Naive thymus-derived CD4-positive, alpha-beta T cell (primary cell): ENCODE data around the gene PTCH2. TPM values are rescaled to one million over a fixed set of nuclear protein-coding genes. Genes with fewer than 3 reads are reported as not detected.
"Not testable (repeated sequence)": the region's sequence is repeated elsewhere in the genome, so short reads cannot be mapped to it uniquely, and the experiment has no call there.

Experiments
- ATAC-seq: fragments of 150-1000 bp; cut with Tn5 transposase; 2 replicates; pipeline ENCODE4 v1.10.0; 2021; ENCODE audit warnings: mild to moderate bottlenecking, moderate library complexity
- CTCF ChIA-PET: fragments of 350-600 bp; sonication (Branson Sonifier 250); formaldehyde crosslinking; loops from one replicate; lab custom pipeline; 2021; ENCODE audit warnings: antibody characterized with exemption; lab: Charles Lee
- POLR2A ChIA-PET: fragments of 350-600 bp; sonication (Branson Sonifier 250); formaldehyde crosslinking; loops from one replicate; lab custom pipeline; 2021; ENCODE audit warnings: antibody characterized with exemption, inconsistent platforms; lab: Charles Lee
- DNase-seq, 9 donors: peaks; one replicate each; pipeline versions ENCODE4 v3.0.0 to v3.0.0-alpha.2; 2020 to 2022; ENCODE audit warnings: mixed read lengths in 1 of 9
- H3K27ac ChIP-seq: one replicate; pipeline ENCODE4 v1.7.0; 2013; ENCODE audit warnings: mild to moderate bottlenecking, low read depth, low read length, moderate library complexity
- H3K27me3 ChIP-seq, 2 donors: one replicate each; pipeline ENCODE4 v1.7.0; 2013; ENCODE audit warnings: low read length in 2 of 2, mild to moderate bottlenecking in 2 of 2, moderate library complexity in 2 of 2; ENCODE audit not compliant: control insufficient read depth in 2 of 2, insufficient read depth in 2 of 2
- H3K36me3 ChIP-seq, 3 experiments: 1 replicate in 2 of 3; 2 replicates in 1 of 3; pipeline ENCODE4 v1.7.0; 2013; ENCODE audit warnings: low read length in 3 of 3, mild to moderate bottlenecking in 3 of 3, moderate library complexity in 1 of 3; ENCODE audit not compliant: insufficient read depth in 3 of 3, control insufficient read depth in 2 of 3
- H3K4me1 ChIP-seq, 2 donors: one replicate each; pipeline ENCODE4 v1.7.0; 2013; ENCODE audit warnings: low read length in 2 of 2, mild to moderate bottlenecking in 2 of 2, moderate library complexity in 1 of 2; ENCODE audit not compliant: control insufficient read depth in 2 of 2, insufficient read depth in 2 of 2
- H3K4me3 ChIP-seq: 2 replicates; pipeline ENCODE4 v1.7.0; 2013; ENCODE audit warnings: mild to moderate bottlenecking, low read length
- H3K9me3 ChIP-seq, 3 experiments: 1 replicate in 2 of 3; 2 replicates in 1 of 3; pipeline ENCODE4 v1.7.0; 2013; ENCODE audit warnings: low read length in 3 of 3; ENCODE audit not compliant: control insufficient read depth in 2 of 3
- H3K27ac Mint-ChIP-seq, 9 donors: one replicate each; pipeline ENCODE4 v1.8.0; 2020 to 2022; ENCODE audit warnings: mixed read lengths in 9 of 9, mild to moderate bottlenecking in 8 of 9, moderate library complexity in 5 of 9, inconsistent platforms in 2 of 9
- H3K27me3 Mint-ChIP-seq, 5 donors: one replicate each; pipeline ENCODE4 v1.8.0; 2021 to 2022; ENCODE audit warnings: mixed read lengths in 5 of 5, mild to moderate bottlenecking in 1 of 5
- H3K36me3 Mint-ChIP-seq, 5 donors: one replicate each; pipeline ENCODE4 v1.8.0; 2020 to 2022; ENCODE audit warnings: mixed read lengths in 5 of 5, mild to moderate bottlenecking in 3 of 5, inconsistent platforms in 1 of 5
- H3K4me1 Mint-ChIP-seq, 7 donors: one replicate each; pipeline ENCODE4 v1.8.0; 2020 to 2022; ENCODE audit warnings: mixed read lengths in 7 of 7, mild to moderate bottlenecking in 3 of 7, inconsistent platforms in 1 of 7
- H3K4me3 Mint-ChIP-seq, 10 donors: one replicate each; pipeline ENCODE4 v1.8.0; 2020 to 2022; ENCODE audit warnings: mild to moderate bottlenecking in 10 of 10, mixed read lengths in 10 of 10, moderate library complexity in 6 of 10, inconsistent platforms in 2 of 10
- H3K9me3 Mint-ChIP-seq, 11 donors: one replicate each; pipeline ENCODE4 v1.8.0; 2020 to 2022; ENCODE audit warnings: mixed read lengths in 11 of 11, mild to moderate bottlenecking in 4 of 11, inconsistent platforms in 1 of 11, moderate library complexity in 1 of 11
- intact Hi-C, 2 donors: fragments of 100-400 bp; cut with micrococcal nuclease; formaldehyde crosslinking; loops; one replicate each; pipeline ENCODE4 v1.15.1; 2023
- polyA plus RNA-seq, 2 donors: library from polyadenylated mRNA; unstranded; fragments of 300-500 nt; fragmentation: Illumina TruSeq; gene quantifications; one replicate each; pipeline ENCODE4 v1.2.3, GENCODE V29; 2021
- total RNA-seq, 6 experiments: library from RNA in 5 of 6; stranded (reverse) in 5 of 6; gene quantifications; 1 replicate in 5 of 6; 2 replicates in 1 of 6; pipeline ENCODE4 v1.2.3 and lab custom pipeline; 2021 to 2026

PTCH2 gene
- total and polyA plus RNA-seq, 7 experiments from 2014 or later: 0.06 to 2.8 (median 1.3) TPM; not detected in 1

- Histone ChIP-seq H3K4me1 (peaks cover 0 to under 1% of the 10 kb centered on the region in 2 donors), H3K36me3 (peaks cover 0 to 17% (median 0%) of the 10 kb centered on the region in 3 experiments), H3K27me3 (no peaks in the 10 kb centered on the region), H3K27ac (no peak overlapping the region), H3K4me3 (no peak overlapping the region), H3K9me3 (no peaks in the 10 kb centered on the region)
- no peak overlapping the region for H3K27ac Mint-ChIP-seq
- ChIA-PET CTCF (no interaction called here), POLR2A (interaction anchor here (0.7 to 1.2 kb wide), 3 partner anchors 25 to 382 kb away, joined by 3 read pairs; partner anchors contain the start of gene PLK3)
- H3K4me3 Mint-ChIP-seq: peak overlapping the region in 1 of 10 donors; percentile 7
- H3K36me3 Mint-ChIP-seq: peaks cover 0 to 23% (median 20%) of the 10 kb centered on the region in 5 donors
- H3K4me1 Mint-ChIP-seq: peaks cover 0 to 15% (median 4%) of the 10 kb centered on the region in 7 donors
- DNase-seq (no peak), ATAC-seq (no peak)
- intact Hi-C loops: no loop called here
- no peaks in the 10 kb centered on the region for H3K9me3 Mint-ChIP-seq
- H3K27me3 Mint-ChIP-seq: peaks cover 0 to 12% (median 0%) of the 10 kb centered on the region in 5 donors
These were observed 4.8 kb upstream of the PTCH2 start for GRCh38 chr1:44847845-44848244.

DNA sequence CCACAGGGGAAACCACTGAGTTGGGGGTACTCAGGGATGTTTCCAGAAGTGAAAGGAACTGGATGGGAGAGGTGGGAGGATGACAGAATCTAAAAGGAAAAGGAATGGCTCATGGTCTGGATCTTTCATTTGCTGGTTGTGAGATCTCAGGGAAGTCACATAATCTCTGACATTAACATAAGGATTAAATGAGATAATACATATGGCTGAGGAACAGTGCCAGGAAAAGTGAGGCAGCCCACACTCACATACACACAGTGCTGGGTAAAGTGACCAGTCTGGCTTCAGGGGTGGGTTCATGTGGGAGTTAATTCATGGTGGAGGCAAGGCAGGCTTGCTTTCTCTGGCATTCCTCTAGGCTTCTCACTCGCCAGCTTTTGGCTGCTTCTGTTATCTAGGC, 3.9 kb upstream of the PTCH2 start:
- ATAC-seq (no peak), DNase-seq (no peak)
- intact Hi-C loops: no loop called here
- H3K36me3 ChIP-seq: peaks cover 0 to 17% (median 0%) of the 10 kb centered on the region in 3 experiments
- no peak overlapping the region for H3K27ac Mint-ChIP-seq
- peaks cover 0 to 20% (median 14%) of the 10 kb centered on the region in 5 donors for H3K36me3 Mint-ChIP-seq
- H3K4me3 Mint-ChIP-seq: no peak overlapping the region
- no peaks in the 10 kb centered on the region for H3K27me3 ChIP-seq
- peaks cover 6 to 17% (median 6%) of the 10 kb centered on the region in 5 donors for H3K27me3 Mint-ChIP-seq
- H3K27ac ChIP-seq: no peak overlapping the region
- H3K4me1 Mint-ChIP-seq: peaks cover 0 to 21% (median 9%) of the 10 kb centered on the region in 7 donors
- POLR2A ChIA-PET: interaction anchor here (1.2 kb wide), 1 partner anchor 47 kb away, joined by 3 read pairs; the partner anchor contains the start of gene PLK3
- CTCF ChIA-PET: no interaction called here
- H3K9me3 ChIP-seq: no peaks in the 10 kb centered on the region
- H3K9me3 Mint-ChIP-seq: peaks cover 0 to 2% (median 0%) of the 10 kb centered on the region in 11 donors
- H3K4me3 ChIP-seq: no peak overlapping the region
- H3K4me1 ChIP-seq: peaks cover 0 to 4% of the 10 kb centered on the region in 2 donors

DNA sequence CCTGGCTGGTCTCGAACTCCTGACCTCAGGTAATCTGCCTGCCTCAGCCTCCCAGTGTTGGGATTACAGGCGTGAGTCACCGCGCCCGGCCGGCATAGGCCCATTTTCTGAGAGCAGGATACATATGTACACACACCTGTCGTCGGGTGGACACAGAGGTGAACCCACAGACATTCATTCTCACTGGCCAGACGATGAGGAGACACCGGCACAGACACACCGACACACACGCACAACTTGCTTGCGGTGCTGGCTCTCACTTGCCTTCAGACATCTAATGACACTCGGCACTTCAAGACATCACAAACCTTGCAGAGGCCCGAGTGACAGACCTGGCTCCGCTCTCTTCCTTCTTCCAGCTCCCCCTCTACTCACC, 579 bp downstream of the PTCH2 start:
- no peak overlapping the region for H3K27ac ChIP-seq
- ChIA-PET CTCF (interaction anchor here (1.0 kb wide), 1 partner anchor 44 kb away, joined by 5 read pairs; no protein-coding TSS in a partner anchor), POLR2A (interaction anchor here (1.1 kb wide), 1 partner anchor 21 kb away, joined by 3 read pairs; no protein-coding TSS in a partner anchor)
- Mint-ChIP-seq H3K4me1 (peaks cover 0 to 14% (median 7%) of the 10 kb centered on the region in 7 donors), H3K36me3 (peaks cover 0 to 17% (median 3%) of the 10 kb centered on the region in 5 donors), H3K4me3 (peak overlapping the region; percentile 27 to 79 (median 64)), H3K9me3 (peaks cover 0 to 2% (median 0%) of the 10 kb centered on the region in 11 donors), H3K27me3 (peaks cover 16 to 34% (median 23%) of the 10 kb centered on the region in 5 donors), H3K27ac (no peak overlapping the region)
- peak overlapping the region; percentile 13 for H3K4me3 ChIP-seq
- no peaks in the 10 kb centered on the region for H3K27me3 ChIP-seq
- peak in 1 of 9 donors; percentile 7 for DNase-seq
- intact Hi-C loops: no loop called here
- H3K9me3 ChIP-seq: no peaks in the 10 kb centered on the region
- H3K4me1 ChIP-seq: peaks cover 0 to 4% of the 10 kb centered on the region in 2 donors
- no peaks in the 10 kb centered on the region for H3K36me3 ChIP-seq
- ATAC-seq: peak; percentile 36

- ATAC-seq (no peak), DNase-seq (no peak)
- Histone ChIP-seq H3K9me3 (no peaks in the 10 kb centered on the region), H3K4me3 (no peak overlapping the region), H3K4me1 (peaks cover 0 to 4% of the 10 kb centered on the region in 2 donors), H3K27me3 (no peaks in the 10 kb centered on the region), H3K27ac (no peak overlapping the region), H3K36me3 (no peaks in the 10 kb centered on the region)
- peaks cover 8 to 21% (median 15%) of the 10 kb centered on the region in 7 donors for H3K4me1 Mint-ChIP-seq
- ChIA-PET CTCF (no interaction called here), POLR2A (no interaction called here)
- peaks cover 16 to 34% (median 23%) of the 10 kb centered on the region in 5 donors for H3K27me3 Mint-ChIP-seq
- intact Hi-C loops: loop anchor here in 1 of 2 donors (5.0 kb wide), 1 partner anchor 173 kb away; the partner anchor contains the start of genes HECTD3 and UROD
- H3K9me3 Mint-ChIP-seq: peaks cover 0 to 2% (median 0%) of the 10 kb centered on the region in 11 donors
- H3K4me3 Mint-ChIP-seq: peak overlapping the region in 1 of 10 donors; percentile 45
- no peak overlapping the region for H3K27ac Mint-ChIP-seq
- peaks cover 0 to 10% (median 3%) of the 10 kb centered on the region in 5 donors for H3K36me3 Mint-ChIP-seq
These were observed 3.5 kb downstream of the PTCH2 start for GRCh38 chr1:44839576-44839975.

GRCh38 chr1:44838294-44838693, 4.8 kb downstream of the PTCH2 start:
- not testable (repeated sequence) for H3K36me3 ChIP-seq, H3K9me3 ChIP-seq, H3K9me3 Mint-ChIP-seq, H3K27ac Mint-ChIP-seq, H3K27me3 ChIP-seq, H3K4me3 Mint-ChIP-seq, H3K4me3 ChIP-seq, H3K27ac ChIP-seq, H3K4me1 ChIP-seq, DNase-seq, ATAC-seq, H3K36me3 Mint-ChIP-seq
- H3K27me3 Mint-ChIP-seq: peaks cover 14 to 29% (median 17%) of the 10 kb centered on the region in 5 donors
- POLR2A ChIA-PET: interaction anchor here (0.6 to 1.6 kb wide), 2 partner anchors 19 to 107 kb away, joined by 3 read pairs; no protein-coding TSS in a partner anchor
- CTCF ChIA-PET: interaction anchor here (0.6 to 1.0 kb wide), 3 partner anchors 10 to 173 kb away, joined by 3 to 5 read pairs (median 3); partner anchors contain the start of genes HECTD3 and PLK3
- intact Hi-C loops: loop anchor here in 1 of 2 donors (5.0 kb wide), 1 partner anchor 174 kb away; the partner anchor contains the start of genes HECTD3 and UROD
- H3K4me1 Mint-ChIP-seq: peaks cover 8 to 21% (median 13%) of the 10 kb centered on the region in 7 donors

DNA sequence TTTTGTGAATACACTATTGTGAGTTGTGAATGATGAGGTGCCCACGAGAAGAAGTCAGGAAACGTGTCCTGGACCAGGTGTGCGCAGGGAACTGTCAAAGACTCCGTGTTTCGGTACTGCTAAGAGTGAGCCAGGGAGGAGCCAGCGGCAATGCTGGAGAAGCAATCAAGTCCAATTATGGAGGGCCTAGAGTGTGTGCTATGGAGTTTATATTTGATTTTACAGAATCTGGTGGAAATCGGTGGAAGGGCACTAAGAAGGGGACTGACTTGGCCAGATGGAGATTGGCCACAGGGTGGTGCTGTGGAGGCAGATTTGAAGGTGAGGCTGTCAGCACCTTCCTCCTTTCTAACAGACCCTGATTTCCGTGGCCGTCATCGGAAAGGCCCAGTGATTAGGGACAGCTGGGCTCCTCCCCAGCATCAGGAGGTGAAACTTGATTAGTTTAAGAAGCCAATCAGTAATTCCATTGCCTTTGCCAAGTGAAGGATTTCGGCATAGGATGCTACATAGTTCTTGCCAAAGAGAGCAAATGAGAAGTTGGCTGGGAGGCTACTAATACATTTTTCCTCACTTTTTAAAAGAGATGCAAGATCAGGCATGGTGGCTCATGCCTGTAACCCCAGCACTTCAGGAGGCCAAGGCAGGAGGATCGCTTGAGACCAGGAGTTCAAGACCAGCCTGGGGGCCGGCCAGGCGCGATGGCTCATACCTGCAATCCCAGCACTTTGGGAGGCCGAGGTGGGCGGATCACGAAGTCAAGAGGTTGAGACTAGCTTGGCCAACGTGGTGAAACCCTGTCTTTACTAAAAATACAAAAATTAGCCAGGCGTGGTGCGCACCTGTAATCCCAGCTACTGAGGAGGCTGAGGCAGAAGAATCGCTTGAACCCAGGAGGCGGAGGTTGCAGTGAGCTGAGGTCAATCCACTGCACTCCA, 7.0 kb downstream of the PTCH2 start:
- ChIA-PET CTCF (interaction anchor here (0.6 to 3.0 kb wide), 6 partner anchors 36 to 940 kb away, joined by 3 to 11 read pairs (median 4); partner anchors contain the start of gene PLK3), POLR2A (interaction anchor here (0.6 to 3.4 kb wide), 6 partner anchors 17 to 49 kb away, joined by 3 to 12 read pairs (median 7); partner anchors contain the start of genes BTBD19, DYNLT4 and PLK3)
- Histone ChIP-seq H3K27me3 (no peaks in the 10 kb centered on the region), H3K9me3 (no peaks in the 10 kb centered on the region), H3K4me1 (no peaks in the 10 kb centered on the region), H3K4me3 (no peak overlapping the region), H3K27ac (no peak overlapping the region), H3K36me3 (no peaks in the 10 kb centered on the region)
- Mint-ChIP-seq H3K27ac (peak overlapping the region in 8 of 9 donors; percentile 12 to 81 (median 41)), H3K4me3 (peak overlapping the region in 9 of 10 donors; percentile 3 to 73 (median 42)), H3K9me3 (no peaks in the 10 kb centered on the region), H3K36me3 (no peaks in the 10 kb centered on the region), H3K27me3 (peaks cover under 1 to 9% (median under 1%) of the 10 kb centered on the region in 5 donors), H3K4me1 (peaks cover 7 to 19% (median 8%) of the 10 kb centered on the region in 7 donors)
- ATAC-seq (peak; percentile 96), DNase-seq (peak; percentile 58 to 82 (median 75))
- intact Hi-C loops: loop anchor here (1.0 to 5.0 kb wide), 12 partner anchors 16 to 655 kb away; partner anchors contain the start of genes UROD (in 2 of the 2), EIF2B3 (in 1 of the 2), HECTD3 (in 1 of the 2) and TESK2 (in 1 of the 2)
